ENCODE measurements around the gene WASF2.
A peak's percentile ranks its signal among the peaks of the same experiment; 100 is the strongest.

WASF2 gene

GRCh38 chr1:27400082-27400962, 89.6 kb downstream of the WASF2 start:
- H3K4me3 ChIP-seq (ENCODE audit: low read length), result no peak overlapping the region
- DNase-seq (ENCODE audit: low read depth), result no peak
- no peak for TF ChIP-seq CTCF (conservative IDR thresholded peaks at IDR 0.05; ENCODE audit: low read length)

- H3K4me3 ChIP-seq (ENCODE audit: low read length), result no peak overlapping the region
- no peak for TF ChIP-seq CTCF (conservative IDR thresholded peaks at IDR 0.05; ENCODE audit: low read length)
- no peak for DNase-seq (ENCODE audit: low read depth)
These were observed 90.5 kb downstream of the WASF2 start for GRCh38 chr1:27399251-27400025.

GRCh38 chr1:27398405-27399149, 91.4 kb downstream of the WASF2 start:
- TF ChIP-seq CTCF (conservative IDR thresholded peaks at IDR 0.05; ENCODE audit: low read length), result no peak
- no peak overlapping the region for H3K4me3 ChIP-seq (ENCODE audit: low read length)
- no peak for DNase-seq (ENCODE audit: low read depth)

GRCh38 chr1:27397749-27398148, 92.2 kb downstream of the WASF2 start:
- no peak for TF ChIP-seq CTCF (conservative IDR thresholded peaks at IDR 0.05; ENCODE audit: low read length)
- no peak for DNase-seq (ENCODE audit: low read depth)
- H3K4me3 ChIP-seq (ENCODE audit: low read length), result no peak overlapping the region

- TF ChIP-seq CTCF (conservative IDR thresholded peaks at IDR 0.05; ENCODE audit: low read length), result no peak
- DNase-seq (ENCODE audit: low read depth), result no peak
- no peak overlapping the region for H3K4me3 ChIP-seq (ENCODE audit: low read length)
These were observed 92.9 kb downstream of the WASF2 start for GRCh38 chr1:27397110-27397509.

GRCh38 chr1:27395441-27396195, 94.3 kb downstream of the WASF2 start:
- TF ChIP-seq CTCF (conservative IDR thresholded peaks at IDR 0.05; ENCODE audit: low read length), result peak; percentile 85
- no peak overlapping the region for H3K4me3 ChIP-seq (ENCODE audit: low read length)
- DNase-seq (ENCODE audit: low read depth), result peak; percentile 68
